H1 (cell line): Measurements from ENCODE around the gene NT5C1B. TPM values are rescaled to one million over a fixed set of nuclear protein-coding genes. Genes with fewer than 3 reads are reported as not detected.

Experiments
- CTCF ChIA-PET: fragments of 300-600 bp; sonication (Branson Sonifier 250); formaldehyde crosslinking; loops from one replicate; lab custom pipeline; 2021; ENCODE audit not compliant: partially characterized antibody; lab: Charles Lee
- POLR2A ChIA-PET: fragments of 300-600 bp; sonication (Branson Sonifier 250); formaldehyde crosslinking; loops from one replicate; lab custom pipeline; 2021; ENCODE audit warnings: inconsistent platforms; ENCODE audit not compliant: partially characterized antibody; lab: Charles Lee
- DNase-seq, 2 experiments: peaks; one replicate each; pipeline versions ENCODE4 v3.0.0 to v3.0.0-alpha.2; 2010 to 2022; ENCODE audit warnings: low spot score in 2 of 2, low read depth in 1 of 2, mixed read lengths in 1 of 2
- FAIRE-seq: peaks from 2 replicates; lab custom pipeline; 2011; peaks lifted over from hg19 to GRCh38; lab: Jason Lieb, UNC
- H2AFZ ChIP-seq: 2 replicates; pipeline ENCODE4 v1.8.1; 2012; ENCODE audit warnings: low read length, inconsistent platforms
- H2AK5ac ChIP-seq: 2 replicates; pipeline ENCODE4 v1.6.1; 2013; ENCODE audit warnings: low read depth, low read length
- H2BK120ac ChIP-seq: replicated peaks from 2 replicates; pipeline ENCODE3; 2013; ENCODE audit warnings: low read depth, low read length, inconsistent platforms
- H2BK12ac ChIP-seq: 2 replicates; pipeline ENCODE4 v1.6.1; 2013; ENCODE audit warnings: low read depth, low read length
- H2BK15ac ChIP-seq: 2 replicates; pipeline ENCODE4 v1.6.1; 2013; ENCODE audit warnings: low read length
- H2BK20ac ChIP-seq: 2 replicates; pipeline ENCODE4 v1.6.1; 2013; ENCODE audit warnings: low read length
- H2BK5ac ChIP-seq: 2 replicates; pipeline ENCODE4 v1.6.1; 2013; ENCODE audit warnings: low read depth, low read length
- H3K14ac ChIP-seq: 2 replicates; pipeline ENCODE4 v1.6.1; 2013; ENCODE audit warnings: inconsistent platforms; ENCODE audit not compliant: insufficient read length
- H3K18ac ChIP-seq: 2 replicates; pipeline ENCODE4 v1.6.1; 2013; ENCODE audit warnings: low read length; ENCODE audit errors: extremely low read depth
- H3K23ac ChIP-seq: 2 replicates; pipeline ENCODE4 v1.6.1; 2013; ENCODE audit warnings: inconsistent platforms; ENCODE audit not compliant: insufficient read length
- H3K23me2 ChIP-seq: 2 replicates; pipeline ENCODE4 v1.6.1; 2013; ENCODE audit warnings: low read depth, low read length
- H3K27ac ChIP-seq: 2 replicates; pipeline ENCODE4 v1.6.1; 2011; ENCODE audit warnings: low read depth, low read length, inconsistent platforms
- H3K27me3 ChIP-seq, 4 experiments: replicated peaks in 1 of 4; 1 replicate in 1 of 4; 2 replicates in 3 of 4; pipeline versions ENCODE4 v1.6.1 to v1.8.1; 2011 to 2013; ENCODE audit warnings: low read length in 3 of 4, mild to moderate bottlenecking in 3 of 4, inconsistent platforms in 2 of 4, mixed read lengths in 2 of 4, moderate library complexity in 1 of 4; ENCODE audit not compliant: control insufficient read depth in 3 of 4, insufficient read depth in 3 of 4; ENCODE audit errors: extremely low read depth in 1 of 4
- H3K36me3 ChIP-seq, 4 experiments: 2 replicates each; pipeline versions ENCODE4 v1.6.1 to v1.8.1; 2011 to 2013; ENCODE audit warnings: mild to moderate bottlenecking in 4 of 4, low read length in 3 of 4, moderate library complexity in 2 of 4, control low read depth in 1 of 4, inconsistent platforms in 1 of 4; ENCODE audit not compliant: insufficient read depth in 4 of 4, control insufficient read depth in 2 of 4
- H3K4ac ChIP-seq: replicated peaks from 2 replicates; pipeline ENCODE3; 2013; ENCODE audit warnings: low read length, low read depth, mixed read lengths, inconsistent platforms; ENCODE audit not compliant: insufficient read length
- H3K4me1 ChIP-seq, 4 experiments: replicated peaks in 1 of 4; 1 replicate in 1 of 4; 2 replicates in 3 of 4; pipeline versions ENCODE4 v1.6.1 to v1.8.1; 2011 to 2013; ENCODE audit warnings: low read length in 3 of 4, inconsistent platforms in 2 of 4, mixed read lengths in 1 of 4; ENCODE audit not compliant: insufficient read depth in 4 of 4, control insufficient read depth in 3 of 4
- H3K4me2 ChIP-seq, 2 experiments: 2 replicates each; pipeline versions ENCODE4 v1.6.1 to v1.8.1; 2011 to 2013; ENCODE audit warnings: low read depth in 2 of 2, low read length in 2 of 2, control low read depth in 1 of 2, inconsistent platforms in 1 of 2, mild to moderate bottlenecking in 1 of 2; ENCODE audit not compliant: insufficient read depth in 1 of 2
- H3K4me3 ChIP-seq, 4 experiments: fragments of 200-600, 300-600 bp in 1 of 4; sonication (generic), shearing (Covaris generic), sonication (Bioruptor Twin) in 1 of 4; 2 replicates each; pipeline versions ENCODE4 v1.5.1 to v1.8.1; 2011 to 2016; ENCODE audit warnings: low read length in 4 of 4, low read depth in 3 of 4, control low read depth in 2 of 4, inconsistent platforms in 2 of 4, mild to moderate bottlenecking in 2 of 4, mixed read lengths in 1 of 4, moderate library complexity in 1 of 4; ENCODE audit not compliant: insufficient read depth in 2 of 4; ENCODE audit errors: extremely low read depth in 1 of 4
- H3K56ac ChIP-seq: replicated peaks from 2 replicates; pipeline ENCODE3; 2013; ENCODE audit warnings: low read depth, mild to moderate bottlenecking, mixed read lengths, low read length, inconsistent platforms; ENCODE audit not compliant: insufficient read length
- H3K79me1 ChIP-seq: 2 replicates; pipeline ENCODE4 v1.6.1; 2013; ENCODE audit warnings: low read depth, low read length, control low read depth
- H3K79me2 ChIP-seq, 2 experiments: 2 replicates each; pipeline versions ENCODE4 v1.6.1 to v1.8.1; 2012 to 2013; ENCODE audit warnings: low read length in 2 of 2, mild to moderate bottlenecking in 2 of 2, inconsistent platforms in 1 of 2; ENCODE audit not compliant: insufficient read depth in 2 of 2, control insufficient read depth in 1 of 2
- H3K9ac ChIP-seq, 4 experiments: replicated peaks in 1 of 4; 1 replicate in 1 of 4; 2 replicates in 3 of 4; pipeline versions ENCODE4 v1.6.1 to v1.8.1; 2011 to 2013; ENCODE audit warnings: low read depth in 3 of 4, low read length in 3 of 4, control low read depth in 2 of 4, mild to moderate bottlenecking in 2 of 4, moderate library complexity in 2 of 4, inconsistent platforms in 1 of 4; ENCODE audit errors: extremely low read depth in 1 of 4
- H3K9me3 ChIP-seq, 2 experiments: 2 replicates each; pipeline versions ENCODE4 v1.6.1 to v1.8.1; 2012 to 2013; ENCODE audit warnings: mild to moderate bottlenecking in 2 of 2, moderate library complexity in 2 of 2, control low read depth in 1 of 2, inconsistent platforms in 1 of 2, low read depth in 1 of 2, low read length in 1 of 2, mixed read lengths in 1 of 2; ENCODE audit not compliant: insufficient read depth in 2 of 2
- H4K20me1 ChIP-seq, 2 experiments: replicated peaks in 1 of 2; 2 replicates each; pipeline versions ENCODE3 to v1.8.1; 2011 to 2013; ENCODE audit warnings: inconsistent platforms in 2 of 2, low read length in 2 of 2, mild to moderate bottlenecking in 1 of 2; ENCODE audit not compliant: insufficient read depth in 2 of 2, control insufficient read depth in 1 of 2
- H4K5ac ChIP-seq: 2 replicates; pipeline ENCODE4 v1.6.1; 2013; ENCODE audit warnings: low read length, low read depth, mixed read lengths, inconsistent platforms; ENCODE audit not compliant: insufficient read length
- H4K8ac ChIP-seq: 2 replicates; pipeline ENCODE4 v1.8.0; 2013; ENCODE audit warnings: mild to moderate bottlenecking, moderate library complexity, low read length, inconsistent platforms; ENCODE audit not compliant: insufficient read depth; ENCODE audit errors: extremely low read depth
- H4K91ac ChIP-seq: replicated peaks from 2 replicates; pipeline ENCODE3; 2013; ENCODE audit warnings: low read length, mixed read lengths, inconsistent platforms; ENCODE audit not compliant: insufficient read length
- POLR2AphosphoS5 ChIP-seq: IDR thresholded peaks from 2 replicates; pipeline ENCODE4 v1.6.1; 2011; ENCODE audit warnings: low read depth, low read length
- TAF7 ChIP-seq: optimal IDR thresholded peaks from 2 replicates; pipeline ENCODE3; 2011; ENCODE audit warnings: low read depth, mild to moderate bottlenecking, inconsistent platforms, low read length, moderate library complexity, borderline replicate concordance
- WGBS, 2 experiments: shearing (Covaris generic) in 1 of 2; methylation state at CpG; one replicate each; pipeline versions ENCODE4 v1.1.6 to v1.1.7; 2013 to 2015; ENCODE audit warnings: low lambda C conversion rate in 2 of 2, mixed read lengths in 2 of 2, inconsistent platforms in 1 of 2, low coverage in 1 of 2, missing lambda C conversion rate in 1 of 2; ENCODE audit not compliant: insufficient replicate concordance in 2 of 2, insufficient coverage in 1 of 2, insufficient read length in 1 of 2; ENCODE audit errors: extremely low coverage in 1 of 2, missing lambda C conversion rate in 1 of 2; 5-methylcytosine and 5-hydroxymethylcytosine counted together
- polyA plus RNA-seq, 7 experiments: library from polyadenylated mRNA; depleted of rRNA in 3 of 7; stranded (reverse) in 5 of 7; unstranded in 2 of 7; fragments of >200 nt in 5 of 7; fragments of 200-250 nt in 2 of 7; gene quantifications; 1 replicate in 5 of 7; 2 replicates in 1 of 7; 4 replicates in 1 of 7; pipeline versions ENCODE4 v1.2.1 to v1.2.3, GENCODE V29; 2011 to 2013; ENCODE audit warnings: missing spikeins in 2 of 7, mixed read lengths in 2 of 7
- total RNA-seq: library from RNA; stranded (reverse); fragmentation: NEBNext Ultra II Directional; extraction: Animal tissue kit (Norgen Biotek cat#: 25700); gene quantifications from 2 replicates; pipeline ENCODE4 v1.2.1, GENCODE V29; 2021

Gene NT5C1B
- total and polyA plus RNA-seq, 2 of the 8 experiments (the other 6 are each of a cell fraction or from before 2014, with no cell fraction given): not detected

DNA sequence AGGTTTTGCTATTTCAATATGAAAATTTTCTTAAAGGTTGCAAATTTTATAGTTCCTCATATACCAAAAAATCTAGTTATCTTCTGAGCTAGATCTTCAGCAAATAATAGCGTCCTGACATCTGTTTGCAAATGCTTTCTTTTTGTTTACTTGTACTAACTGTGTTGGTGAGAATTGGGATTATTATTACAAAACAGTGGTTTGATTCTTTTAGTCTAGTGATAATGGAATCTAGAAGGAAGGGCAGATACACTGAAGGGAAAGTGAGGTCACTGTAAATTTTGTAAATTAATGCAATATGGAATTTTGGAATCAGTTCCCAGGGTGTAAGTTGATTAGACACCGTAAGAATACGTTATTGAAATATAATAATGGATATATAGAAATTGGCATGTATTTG, 36.2 kb upstream of the NT5C1B start:
- TF ChIP-seq POLR2AphosphoS5 (no peak), TAF7 (no peak)
- Histone ChIP-seq H3K23me2 (peaks cover 2% of the 10 kb centered on the region; the same call in 1 of the 2 replicates), H2AK5ac (no peak overlapping the region), H3K36me3 (no peaks in the 10 kb centered on the region), H2BK15ac (no peak overlapping the region), H3K4me1 (no peaks in the 10 kb centered on the region), H4K5ac (no peak overlapping the region), H3K9me3 (0 out of 4 replicates have a peak, but pooled peaks cover 0 to 2% of the 10 kb centered on the region in 2 experiments), H2BK120ac (no peak overlapping the region), H2BK5ac (no peak overlapping the region), H3K4ac (no peak overlapping the region), H2BK12ac (no peak overlapping the region), H3K4me2 (no peak overlapping the region), H3K27me3 (no peaks in the 10 kb centered on the region), H3K27ac (no peak overlapping the region), H3K9ac (no peak overlapping the region), H2AFZ (no peak overlapping the region), H2BK20ac (no peak overlapping the region), H3K18ac (no peak overlapping the region), H3K23ac (no peak overlapping the region), H3K56ac (no peak overlapping the region), H3K79me1 (no peaks in the 10 kb centered on the region), H3K4me3 (no peak overlapping the region), H3K79me2 (no peaks in the 10 kb centered on the region), H4K91ac (no peak overlapping the region), H4K8ac (no peak overlapping the region), H4K20me1 (no peaks in the 10 kb centered on the region), H3K14ac (no peak overlapping the region)
- FAIRE-seq: no peak
- 93% methylated on average over 3 of the region's 3 CpGs; no CpG with 5 or more reads in 1 of the 2 experiments for WGBS, 2 experiments
- ChIA-PET POLR2A (no interaction called here), CTCF (no interaction called here)
- DNase-seq: no peak
